Fibroblast of lung (primary cell): ENCODE data around the gene TBC1D17.

ENCODE experiments used
- CTCF ChIP-seq, 2 donors: IDR thresholded peaks in 1 of 2; conservative IDR thresholded peaks in 1 of 2; 1 replicate in 1 of 2; 2 replicates in 1 of 2; pipeline ENCODE4 v1.5.1; 2011 to 2012; ENCODE audit warnings: low read length in 2 of 2, control low read depth in 1 of 2, inconsistent platforms in 1 of 2, low read depth in 1 of 2, mild to moderate bottlenecking in 1 of 2
- EZH2 ChIP-seq: IDR thresholded peaks from 2 replicates; pipeline ENCODE4 v1.5.1; 2012; ENCODE audit warnings: low read length, control low read depth, mild to moderate bottlenecking; ENCODE audit errors: missing control alignments

DNA sequence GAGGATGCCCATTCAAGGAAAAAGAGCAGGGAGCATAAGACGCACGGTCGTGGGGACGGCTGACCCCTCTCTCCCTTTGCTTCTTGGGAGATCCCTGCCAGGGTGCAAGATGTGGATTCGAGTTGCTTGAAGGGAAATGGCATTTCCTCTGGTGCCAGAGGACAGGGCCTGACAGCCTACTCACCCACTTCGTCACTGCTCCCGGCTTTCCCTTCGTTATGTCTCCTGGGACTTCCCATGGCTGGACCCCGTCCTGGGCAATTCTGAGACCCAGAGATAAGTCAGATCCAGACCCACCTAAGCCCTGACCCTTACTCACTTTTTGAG is 1.2 kb downstream of the TBC1D17 start:
- TF ChIP-seq CTCF (conservative IDR thresholded peaks at IDR 0.05 in 1 of 2, IDR thresholded peaks at IDR 0.05 in 1 of 2; ENCODE audit: low read depth in 1 of 2, low read length in 2 of 2) (no peak), EZH2 (no peak)
